NCI-H187 (cell line): ENCODE data around the gene GRID2.

Experiments
- DNase-seq, 2 experiments: peaks; one replicate each; lab custom pipeline; 2025; lab: John Stamatoyannopoulos, UW

Gene GRID2

GRCh38 chr4:93502991-93503390 lies 1199.2 kb downstream of the GRID2 start:
- DNase-seq: no peak

- no peak for DNase-seq
Observed at GRCh38 chr4:93513851-93514250, 1210.1 kb downstream of the GRID2 start.

GRCh38 chr4:93515208-93515607 lies 1211.4 kb downstream of the GRID2 start:
- no peak for DNase-seq

- DNase-seq: no peak
Observed at GRCh38 chr4:93529692-93530372, 1226.1 kb downstream of the GRID2 start.

- no peak for DNase-seq
Observed at GRCh38 chr4:93532234-93532633, 1228.5 kb downstream of the GRID2 start.

GRCh38 chr4:93540562-93540961 lies 1236.8 kb downstream of the GRID2 start:
- no peak for DNase-seq

- no peak for DNase-seq
Observed at GRCh38 chr4:93561842-93562241, 1258.1 kb downstream of the GRID2 start.

- DNase-seq: no peak
Observed at GRCh38 chr4:93568758-93569157, 1265.0 kb downstream of the GRID2 start.

GRCh38 chr4:93573285-93573684 lies 1269.5 kb downstream of the GRID2 start:
- no peak for DNase-seq

- DNase-seq: no peak
Observed at GRCh38 chr4:93578942-93579341, 1275.2 kb downstream of the GRID2 start.

- DNase-seq: no peak
Observed at GRCh38 chr4:93605163-93605562, 1301.4 kb downstream of the GRID2 start.

- DNase-seq: no peak
Observed at GRCh38 chr4:93617606-93618005, 1313.8 kb downstream of the GRID2 start.

GRCh38 chr4:93633721-93634120 lies 1330.0 kb downstream of the GRID2 start:
- no peak for DNase-seq

GRCh38 chr4:93635943-93636342 lies 1332.2 kb downstream of the GRID2 start:
- DNase-seq: no peak

- DNase-seq: no peak
Observed at GRCh38 chr4:93645120-93645519, 1341.4 kb downstream of the GRID2 start.

- DNase-seq: no peak
Observed at GRCh38 chr4:93646233-93646930, 1342.6 kb downstream of the GRID2 start.

- no peak for DNase-seq
Observed at GRCh38 chr4:93648258-93648657, 1344.5 kb downstream of the GRID2 start.

GRCh38 chr4:93649828-93650227 lies 1346.1 kb downstream of the GRID2 start:
- DNase-seq: no peak

GRCh38 chr4:93654211-93654610 lies 1350.4 kb downstream of the GRID2 start:
- DNase-seq: no peak

GRCh38 chr4:93657527-93657926 lies 1353.8 kb downstream of the GRID2 start:
- no peak for DNase-seq

- DNase-seq: no peak
Observed at GRCh38 chr4:93658443-93658842, 1354.7 kb downstream of the GRID2 start.

GRCh38 chr4:93659629-93660028 lies 1355.9 kb downstream of the GRID2 start:
- no peak for DNase-seq

GRCh38 chr4:93660036-93660435 lies 1356.3 kb downstream of the GRID2 start:
- no peak for DNase-seq

- DNase-seq: no peak
Observed at GRCh38 chr4:93670434-93670833, 1366.7 kb downstream of the GRID2 start.
